HG02981 (cell line): Measurements from ENCODE around the gene ALK.

Experiments
- ATAC-seq: cut with Tn5 transposase; IDR thresholded peaks from one replicate; pipeline ENCODE4 v1.9.1; 2021; ENCODE audit warnings: mild to moderate bottlenecking, moderate library complexity; ENCODE audit not compliant: unreplicated experiment

Gene ALK

GRCh38 chr2:29583548-29584156, 337.7 kb downstream of the ALK start:
- ATAC-seq, result no peak

GRCh38 chr2:29583104-29583503, 338.3 kb downstream of the ALK start:
- ATAC-seq, result peak; percentile 73

GRCh38 chr2:29582062-29582461, 339.3 kb downstream of the ALK start:
- no peak for ATAC-seq

GRCh38 chr2:29580223-29580622, 341.2 kb downstream of the ALK start:
- no peak for ATAC-seq

GRCh38 chr2:29579495-29580169, 341.8 kb downstream of the ALK start:
- ATAC-seq, result no peak

- ATAC-seq, result no peak
These were observed 343.2 kb downstream of the ALK start for GRCh38 chr2:29578084-29578598.

- ATAC-seq, result no peak
These were observed 345.2 kb downstream of the ALK start for GRCh38 chr2:29576231-29576630.

- ATAC-seq, result no peak
These were observed 346.0 kb downstream of the ALK start for GRCh38 chr2:29575370-29575890.

- ATAC-seq, result no peak
These were observed 347.8 kb downstream of the ALK start for GRCh38 chr2:29573612-29574011.

GRCh38 chr2:29573147-29573546, 348.2 kb downstream of the ALK start:
- no peak for ATAC-seq

GRCh38 chr2:29570539-29570938, 350.8 kb downstream of the ALK start:
- ATAC-seq, result no peak

- ATAC-seq, result no peak
These were observed 353.4 kb downstream of the ALK start for GRCh38 chr2:29567906-29568520.

GRCh38 chr2:29563697-29564096, 357.7 kb downstream of the ALK start:
- no peak for ATAC-seq

GRCh38 chr2:29562896-29563295, 358.5 kb downstream of the ALK start:
- no peak for ATAC-seq

GRCh38 chr2:29562319-29562718, 359.1 kb downstream of the ALK start:
- no peak for ATAC-seq

GRCh38 chr2:29561628-29562027, 359.8 kb downstream of the ALK start:
- ATAC-seq, result no peak

- no peak for ATAC-seq
These were observed 360.2 kb downstream of the ALK start for GRCh38 chr2:29561181-29561580.

- no peak for ATAC-seq
These were observed 360.8 kb downstream of the ALK start for GRCh38 chr2:29560566-29560965.

- no peak for ATAC-seq
These were observed 361.4 kb downstream of the ALK start for GRCh38 chr2:29560030-29560429.

GRCh38 chr2:29559578-29559977, 361.8 kb downstream of the ALK start:
- ATAC-seq, result no peak

GRCh38 chr2:29558097-29558496, 363.3 kb downstream of the ALK start:
- no peak for ATAC-seq

GRCh38 chr2:29557268-29557667, 364.1 kb downstream of the ALK start:
- ATAC-seq, result no peak
